HEK293 (cell line): ENCODE results near the gene KCNAB2.
A peak's percentile ranks its signal among the peaks of the same experiment; 100 is the strongest.

Experiments used
- CTCF ChIA-PET: fragments of 350-600 bp; formaldehyde crosslinking; extraction: SDS; loops from one replicate; lab custom pipeline; 2021; ENCODE audit warnings: antibody characterized with exemption; lab: Yijun Ruan, JAX
- POLR2A ChIA-PET: fragments of 300-600 bp; formaldehyde crosslinking; extraction: SDS; loops from one replicate; lab custom pipeline; 2020; ENCODE audit warnings: antibody characterized with exemption, inconsistent platforms; lab: Yijun Ruan, JAX
- H3K27ac ChIP-seq: fragments of 200-500 bp; sonication (Bioruptor generic); 2 replicates; pipeline ENCODE4 v1.5.1; 2014; ENCODE audit warnings: low read depth, low read length, control low read depth, inconsistent platforms; ENCODE audit errors: extremely low read depth
- H3K36me3 ChIP-seq, 2 experiments: fragments of 200-500 bp in 1 of 2; sonication (Bioruptor generic) in 1 of 2; 1 replicate in 1 of 2; 2 replicates in 1 of 2; pipeline ENCODE4 v1.5.1; 2014 to 2017; ENCODE audit warnings: inconsistent platforms in 2 of 2, low read length in 2 of 2; ENCODE audit not compliant: control insufficient read depth in 2 of 2, insufficient read depth in 1 of 2
- H3K4me1 ChIP-seq: fragments of 200-500 bp; sonication (Bioruptor generic); 2 replicates; pipeline ENCODE4 v1.5.1; 2014; ENCODE audit warnings: mild to moderate bottlenecking, low read length, inconsistent platforms; ENCODE audit not compliant: control insufficient read depth, insufficient read depth
- H3K4me3 ChIP-seq: 2 replicates; pipeline ENCODE4 v1.5.1; 2011; ENCODE audit warnings: low read depth, mild to moderate bottlenecking, control low read depth, low read length, moderate library complexity
- H3K9me3 ChIP-seq: fragments of 200-500 bp; sonication (Bioruptor generic); 2 replicates; pipeline ENCODE4 v1.5.1; 2014; ENCODE audit warnings: low read depth, low read length, inconsistent platforms; ENCODE audit not compliant: control insufficient read depth, insufficient read depth
- BCL11A ChIP-seq: fragments of 450-650 bp; formaldehyde crosslinking; IDR thresholded peaks from 2 replicates; pipeline ENCODE4 v1.5.1; 2016; ENCODE audit warnings: low read depth, missing biosample characterization, missing genetic modification characterization
- EGR2 ChIP-seq: fragments of 450-650 bp; formaldehyde crosslinking; IDR thresholded peaks from 2 replicates; pipeline ENCODE4 v1.5.1; 2016; ENCODE audit warnings: low read depth, missing biosample characterization, missing genetic modification characterization
- GLI4 ChIP-seq: fragments of 450-650 bp; formaldehyde crosslinking; IDR thresholded peaks from 2 replicates; pipeline ENCODE4 v1.5.1; 2016; ENCODE audit warnings: missing biosample characterization, missing genetic modification characterization
- REST ChIP-seq: fragments of 450-650 bp; formaldehyde crosslinking; IDR thresholded peaks from 2 replicates; pipeline ENCODE4 v1.5.1; 2016; ENCODE audit warnings: missing biosample characterization, missing genetic modification characterization
- SCRT2 ChIP-seq: fragments of 450-650 bp; formaldehyde crosslinking; IDR thresholded peaks from 2 replicates; pipeline ENCODE4 v1.5.1; 2016; ENCODE audit warnings: missing biosample characterization, missing genetic modification characterization
- SP2 ChIP-seq: fragments of 450-650 bp; formaldehyde crosslinking; IDR thresholded peaks from 2 replicates; pipeline ENCODE4 v1.5.1; 2016; ENCODE audit warnings: missing biosample characterization, missing genetic modification characterization
- ZBTB11 ChIP-seq: fragments of 450-650 bp; formaldehyde crosslinking; conservative IDR thresholded peaks from 2 replicates; pipeline ENCODE4 v1.5.1; 2016; ENCODE audit warnings: low read depth, missing biosample characterization, missing genetic modification characterization
- ZFHX2 ChIP-seq: fragments of 450-650 bp; formaldehyde crosslinking; conservative IDR thresholded peaks from 2 replicates; pipeline ENCODE4 v1.5.1; 2016; ENCODE audit warnings: missing biosample characterization, missing genetic modification characterization
- ZNF155 ChIP-seq: fragments of 450-650 bp; formaldehyde crosslinking; IDR thresholded peaks from 2 replicates; pipeline ENCODE4 v1.5.1; 2016; ENCODE audit warnings: missing biosample characterization, missing genetic modification characterization
- ZNF16 ChIP-seq: fragments of 450-650 bp; formaldehyde crosslinking; IDR thresholded peaks from 2 replicates; pipeline ENCODE4 v1.5.1; 2016; ENCODE audit warnings: low read depth, missing biosample characterization, missing genetic modification characterization
- ZNF214 ChIP-seq: fragments of 450-650 bp; formaldehyde crosslinking; IDR thresholded peaks from 2 replicates; pipeline ENCODE4 v1.5.1; 2017; ENCODE audit warnings: missing biosample characterization, mild to moderate bottlenecking, missing genetic modification characterization, borderline replicate concordance
- ZNF302 ChIP-seq: fragments of 450-650 bp; formaldehyde crosslinking; IDR thresholded peaks from 2 replicates; pipeline ENCODE4 v1.5.1; 2016; ENCODE audit warnings: missing biosample characterization, missing genetic modification characterization, low read depth
- ZNF354C ChIP-seq: fragments of 450-650 bp; formaldehyde crosslinking; IDR thresholded peaks from 2 replicates; pipeline ENCODE4 v1.5.1; 2016; ENCODE audit warnings: missing biosample characterization, missing genetic modification characterization, low read depth, borderline replicate concordance
- ZNF426 ChIP-seq: fragments of 450-650 bp; formaldehyde crosslinking; IDR thresholded peaks from 2 replicates; pipeline ENCODE4 v1.5.1; 2017; ENCODE audit warnings: missing biosample characterization, missing genetic modification characterization, mild to moderate bottlenecking, inconsistent platforms, moderate library complexity
- ZNF658 ChIP-seq: fragments of 450-650 bp; formaldehyde crosslinking; IDR thresholded peaks from 2 replicates; pipeline ENCODE4; 2016; ENCODE audit warnings: missing biosample characterization, missing genetic modification characterization
- ZSCAN18 ChIP-seq: fragments of 450-650 bp; formaldehyde crosslinking; IDR thresholded peaks from 2 replicates; pipeline ENCODE4 v1.5.1; 2016; ENCODE audit warnings: missing biosample characterization, missing genetic modification characterization
- TF ChIP-seq, protein P1 (sequence below): fragments of 450-650 bp; formaldehyde crosslinking; IDR thresholded peaks from 2 replicates; pipeline ENCODE4 v1.5.1; 2016; ENCODE audit warnings: missing biosample characterization, missing genetic modification characterization
- TF ChIP-seq, protein P2 (sequence below): fragments of 450-650 bp; formaldehyde crosslinking; IDR thresholded peaks from 2 replicates; pipeline ENCODE4 v1.5.1; 2016; ENCODE audit warnings: missing biosample characterization, missing genetic modification characterization

Gene KCNAB2

GRCh38 chr1:5996641-5997270 is 48.9 kb upstream of the KCNAB2 start (continued):
- TF ChIP-seq ZBTB11 (tag by site-specific recombination), result no peak

DNA sequence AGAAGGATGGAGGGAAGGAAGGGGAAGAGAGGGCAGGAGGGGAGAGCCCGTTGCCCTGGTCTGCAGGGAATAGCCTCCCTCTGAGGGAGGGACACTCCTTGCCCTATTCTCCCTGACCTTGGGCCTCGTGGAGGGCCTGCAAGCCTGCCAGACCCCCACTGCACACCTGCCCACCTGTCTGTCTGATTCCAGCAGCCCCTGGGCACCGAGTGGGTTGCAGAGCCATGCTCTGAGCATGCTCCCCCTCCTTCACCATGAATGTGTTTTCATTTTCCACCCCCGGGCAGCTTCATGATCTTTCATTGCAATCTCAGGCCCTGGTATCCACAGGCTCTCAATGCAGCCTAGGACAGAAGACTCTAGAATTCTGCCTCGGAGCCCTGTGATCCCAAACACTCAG is 48.4 kb upstream of the KCNAB2 start:
- ChIA-PET POLR2A (no interaction called here), CTCF (interaction anchor here (1.1 kb wide), 1 partner anchor 17 kb away, joined by 4 read pairs; no protein-coding TSS in a partner anchor)
- Histone ChIP-seq H3K36me3 (no peaks in the 10 kb centered on the region), H3K4me1 (peaks cover 3% of the 10 kb centered on the region), H3K27ac (no peak overlapping the region), H3K9me3 (no peaks in the 10 kb centered on the region), H3K4me3 (no peak overlapping the region)
- TF ChIP-seq ZNF354C (tag by site-specific recombination) (no peak), ZFHX2 (tag by site-specific recombination) (peak; percentile 51), GLI4 (no peak), ZNF302 (tag by site-specific recombination) (no peak), EGR2 (tag by site-specific recombination) (peak; percentile 36; the same call in 1 of the 2 replicates), ZNF214 (tag by site-specific recombination) (no peak)
- TF ChIP-seq, protein P1, sequence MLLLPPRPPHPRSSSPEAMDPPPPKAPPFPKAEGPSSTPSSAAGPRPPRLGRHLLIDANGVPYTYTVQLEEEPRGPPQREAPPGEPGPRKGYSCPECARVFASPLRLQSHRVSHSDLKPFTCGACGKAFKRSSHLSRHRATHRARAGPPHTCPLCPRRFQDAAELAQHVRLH (tag by site-specific recombination), result no peak

DNA sequence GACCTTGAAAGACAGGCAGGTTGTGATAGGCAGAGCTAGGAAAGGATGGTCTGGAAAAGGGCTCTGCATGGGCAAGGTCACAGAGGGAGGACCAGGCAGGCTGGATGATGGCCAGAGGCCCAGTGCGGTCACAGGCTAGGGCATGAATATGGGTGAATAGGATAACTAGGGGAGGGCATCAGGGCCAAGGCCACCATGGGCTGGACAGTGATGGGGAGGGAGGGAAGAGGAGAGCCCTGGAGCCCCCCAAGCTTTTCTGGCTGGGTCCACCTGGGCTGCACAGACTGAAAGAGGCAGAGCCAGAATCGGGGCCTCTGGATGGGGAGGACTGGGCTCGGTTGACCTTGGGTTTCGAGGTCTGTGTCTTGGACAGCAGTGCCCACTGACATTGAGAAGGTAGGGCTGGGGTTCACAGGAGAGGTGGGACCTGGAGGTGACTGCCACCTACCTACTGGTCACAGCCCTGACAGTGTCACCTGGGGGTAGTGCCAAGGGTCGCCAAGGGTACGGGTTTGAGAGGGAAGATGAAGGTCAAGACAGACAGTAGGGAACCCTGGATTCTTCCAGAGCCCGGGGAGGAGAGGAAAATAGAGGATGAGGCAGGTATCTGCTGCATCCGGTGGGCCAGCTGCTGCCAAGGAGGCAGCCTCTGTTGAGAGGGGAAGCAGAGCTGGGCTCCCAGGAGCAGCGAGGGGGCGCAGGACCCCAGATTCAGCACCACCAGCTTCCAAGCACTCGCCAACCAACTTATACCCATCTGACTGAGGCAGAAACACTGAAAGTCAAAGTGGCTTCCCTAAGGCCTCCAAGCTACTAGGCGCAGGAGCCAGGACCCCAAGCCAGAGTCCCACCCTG is 47.4 kb upstream of the KCNAB2 start:
- Histone ChIP-seq H3K4me1 (peaks cover 5% of the 10 kb centered on the region), H3K36me3 (no peaks in the 10 kb centered on the region), H3K27ac (no peak overlapping the region), H3K9me3 (no peaks in the 10 kb centered on the region), H3K4me3 (no peak overlapping the region)
- TF ChIP-seq SP2 (tag by site-specific recombination) (no peak), ZSCAN18 (no peak), ZNF16 (tag by site-specific recombination) (no peak), ZNF426 (tag by site-specific recombination) (no peak), SCRT2 (tag by site-specific recombination) (no peak), REST (tag by site-specific recombination) (no peak), ZNF658 (tag by site-specific recombination) (no peak), ZNF155 (tag by site-specific recombination) (no peak), BCL11A (tag by site-specific recombination) (no peak)
- TF ChIP-seq, protein P2, sequence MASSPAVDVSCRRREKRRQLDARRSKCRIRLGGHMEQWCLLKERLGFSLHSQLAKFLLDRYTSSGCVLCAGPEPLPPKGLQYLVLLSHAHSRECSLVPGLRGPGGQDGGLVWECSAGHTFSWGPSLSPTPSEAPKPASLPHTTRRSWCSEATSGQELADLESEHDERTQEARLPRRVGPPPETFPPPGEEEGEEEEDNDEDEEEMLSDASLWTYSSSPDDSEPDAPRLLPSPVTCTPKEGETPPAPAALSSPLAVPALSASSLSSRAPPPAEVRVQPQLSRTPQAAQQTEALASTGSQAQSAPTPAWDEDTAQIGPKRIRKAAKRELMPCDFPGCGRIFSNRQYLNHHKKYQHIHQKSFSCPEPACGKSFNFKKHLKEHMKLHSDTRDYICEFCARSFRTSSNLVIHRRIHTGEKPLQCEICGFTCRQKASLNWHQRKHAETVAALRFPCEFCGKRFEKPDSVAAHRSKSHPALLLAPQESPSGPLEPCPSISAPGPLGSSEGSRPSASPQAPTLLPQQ (tag by site-specific recombination), result no peak
- ChIA-PET POLR2A (no interaction called here), CTCF (interaction anchor here (0.5 to 1.1 kb wide), 2 partner anchors 18 to 107 kb away, joined by 3 to 4 read pairs; no protein-coding TSS in a partner anchor)
